ENCODE results near the gene KLHDC8B. TPM values are rescaled to one million over a fixed set of nuclear protein-coding genes. Genes with fewer than 3 reads are reported as not detected.

KLHDC8B gene
- total RNA-seq: 0.66 and 1.1 TPM in 2 replicates

DNA sequence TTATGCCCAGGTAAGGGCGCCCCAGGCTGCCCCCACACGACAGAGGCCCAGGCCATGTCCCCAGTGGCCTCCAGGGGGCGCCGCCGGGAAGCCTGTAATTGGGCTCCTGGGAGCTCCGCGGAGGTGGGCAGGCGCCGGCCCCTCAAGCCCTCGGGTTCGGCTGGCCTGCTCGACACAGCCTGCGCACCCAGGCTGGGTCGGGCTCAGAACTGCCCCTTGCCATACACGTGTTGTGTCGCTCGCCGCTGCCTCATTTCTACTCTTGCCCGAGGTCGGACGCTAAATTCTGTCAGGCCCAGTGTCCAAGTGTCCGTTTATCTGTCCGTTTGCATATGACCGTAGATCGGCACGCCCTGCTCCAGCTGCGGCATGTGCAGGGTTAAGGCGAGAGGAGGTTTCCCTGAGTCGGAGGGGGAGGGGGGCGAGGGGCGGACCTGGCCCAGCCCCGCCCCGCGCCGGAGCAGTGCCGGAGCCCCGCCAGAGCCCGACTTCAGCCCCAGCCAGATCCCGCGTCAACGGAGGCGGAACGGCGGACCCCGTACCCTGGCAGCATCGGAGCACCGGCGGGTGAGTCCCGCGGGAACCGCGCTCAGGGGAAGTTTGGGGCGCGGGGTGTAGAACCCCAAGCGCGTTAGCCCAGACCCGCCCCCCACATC lies at the start of gene KLHDC8B:
TSS of gene KLHDC8B (plus strand) at position 480 of the 656 bp plus-strand sequence. CDS start 1,172 bp downstream, outside the sequence.
- intact Hi-C loops (cut with micrococcal nuclease): loop anchor here (2.0 kb wide), 1 partner anchor 50 kb away; the partner anchor contains the start of gene USP19

DNA sequence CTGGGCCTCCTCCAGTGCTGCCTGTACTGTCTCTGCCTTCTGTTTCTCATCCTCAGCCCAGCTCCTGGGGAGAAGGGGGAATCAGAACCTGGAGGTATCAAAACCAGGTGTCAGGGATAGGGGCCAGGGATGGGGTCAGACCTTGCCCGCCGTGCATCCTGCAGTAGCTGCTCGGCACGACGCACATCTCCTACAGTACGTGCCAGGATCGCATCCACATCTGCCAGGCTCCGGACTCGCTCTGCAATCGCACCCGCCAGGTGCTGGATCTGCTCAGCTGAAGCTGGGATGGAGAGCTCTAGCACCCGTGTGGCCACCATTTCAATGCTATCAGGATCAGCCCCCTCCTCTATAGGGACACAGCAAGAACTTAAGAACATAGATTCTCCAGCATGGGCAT lies 49.4 kb upstream of the KLHDC8B start:
- intact Hi-C loops (cut with micrococcal nuclease): no loop called here

DNA sequence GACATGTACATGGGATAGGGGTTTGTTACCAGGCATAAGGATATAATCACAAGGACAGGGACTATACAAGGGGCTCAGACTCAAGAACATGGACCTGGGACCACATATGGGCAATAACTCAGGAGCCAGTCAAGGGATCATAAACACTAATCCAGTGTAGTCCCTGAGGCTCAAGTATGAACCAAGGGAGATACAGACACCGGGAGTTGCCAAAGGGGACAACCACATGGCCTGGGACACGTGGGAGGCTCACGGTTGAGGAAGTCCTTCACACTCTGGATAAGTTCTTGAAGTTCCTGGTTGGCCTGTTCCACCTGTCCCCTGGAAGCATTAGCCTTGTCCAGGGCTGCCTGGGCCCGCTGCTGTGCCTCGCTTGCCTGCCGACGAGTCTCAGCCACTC lies 48.9 kb upstream of the KLHDC8B start:
- intact Hi-C loops (cut with micrococcal nuclease): no loop called here

DNA sequence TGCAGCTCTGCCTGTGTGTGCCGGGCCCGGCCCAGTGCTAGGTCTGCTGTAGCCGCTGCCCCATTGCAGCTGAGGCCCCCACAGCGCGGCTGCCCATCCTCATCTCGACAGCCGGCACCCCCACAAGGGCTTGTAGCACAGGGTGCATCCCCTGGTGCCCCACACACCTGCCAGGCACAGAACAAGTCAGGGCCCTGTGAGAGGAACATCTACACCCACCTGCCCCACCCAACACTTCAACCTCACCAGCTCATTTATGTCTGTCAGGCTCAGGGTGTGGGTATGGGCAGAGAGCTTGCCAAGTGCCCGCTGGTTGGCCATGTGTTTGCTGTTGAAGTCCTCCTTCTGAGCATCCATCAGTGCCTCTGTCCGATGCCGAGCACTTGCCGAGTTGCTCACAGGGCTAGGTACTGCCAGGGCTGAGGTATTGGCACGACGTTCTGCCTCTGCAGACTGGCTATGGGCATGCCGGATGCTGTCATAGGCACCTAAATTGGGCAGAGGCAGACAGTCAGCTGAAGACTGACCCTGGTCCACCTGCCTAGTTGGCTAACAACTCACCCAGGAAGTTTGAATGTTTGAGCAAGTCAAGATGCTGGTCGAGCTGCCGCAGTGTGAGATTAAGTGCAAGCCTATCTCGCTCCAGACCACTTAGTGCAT lies 48.4 kb upstream of the KLHDC8B start:
- intact Hi-C loops (cut with micrococcal nuclease): no loop called here

DNA sequence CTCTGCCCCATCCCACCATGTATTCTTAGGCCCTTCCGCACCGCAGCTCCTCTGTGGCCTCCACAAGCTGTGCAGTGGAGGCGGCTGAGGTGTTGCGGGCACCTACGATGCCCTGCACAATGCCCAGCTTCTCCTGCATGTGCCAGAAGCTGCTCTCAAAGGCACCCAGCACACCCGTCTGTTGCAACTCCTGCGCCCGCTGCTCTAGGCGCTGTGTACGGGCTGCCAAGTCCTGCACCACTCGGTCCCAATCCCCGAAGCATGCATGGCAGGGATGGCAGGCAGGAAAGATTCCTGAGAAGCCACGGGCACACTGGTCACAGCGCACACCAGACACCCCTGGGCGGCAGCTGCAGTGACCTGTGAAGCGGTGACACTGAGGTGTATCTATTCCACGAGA lies 47.7 kb upstream of the KLHDC8B start:
- intact Hi-C loops (cut with micrococcal nuclease): no loop called here

DNA sequence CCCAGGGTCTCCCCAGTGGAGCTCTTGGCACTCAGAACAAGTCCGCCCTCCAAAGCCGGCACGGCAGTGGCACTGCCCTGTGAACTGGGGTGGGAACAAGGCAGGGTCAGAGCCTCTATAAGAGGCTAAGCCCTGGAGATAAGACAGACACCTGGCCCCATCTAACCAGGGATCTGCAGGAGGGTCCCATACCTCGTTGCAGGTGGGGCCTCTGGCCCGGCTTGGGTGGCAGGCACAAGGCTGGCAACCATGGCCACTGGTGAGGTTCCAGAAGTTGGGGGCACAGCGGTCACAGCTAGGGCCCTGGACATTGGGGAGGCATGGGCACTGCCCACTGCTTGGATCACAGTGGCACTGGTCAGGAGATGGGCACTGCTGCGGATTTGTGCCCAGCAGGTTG lies 47.2 kb upstream of the KLHDC8B start:
- intact Hi-C loops (cut with micrococcal nuclease): no loop called here

DNA sequence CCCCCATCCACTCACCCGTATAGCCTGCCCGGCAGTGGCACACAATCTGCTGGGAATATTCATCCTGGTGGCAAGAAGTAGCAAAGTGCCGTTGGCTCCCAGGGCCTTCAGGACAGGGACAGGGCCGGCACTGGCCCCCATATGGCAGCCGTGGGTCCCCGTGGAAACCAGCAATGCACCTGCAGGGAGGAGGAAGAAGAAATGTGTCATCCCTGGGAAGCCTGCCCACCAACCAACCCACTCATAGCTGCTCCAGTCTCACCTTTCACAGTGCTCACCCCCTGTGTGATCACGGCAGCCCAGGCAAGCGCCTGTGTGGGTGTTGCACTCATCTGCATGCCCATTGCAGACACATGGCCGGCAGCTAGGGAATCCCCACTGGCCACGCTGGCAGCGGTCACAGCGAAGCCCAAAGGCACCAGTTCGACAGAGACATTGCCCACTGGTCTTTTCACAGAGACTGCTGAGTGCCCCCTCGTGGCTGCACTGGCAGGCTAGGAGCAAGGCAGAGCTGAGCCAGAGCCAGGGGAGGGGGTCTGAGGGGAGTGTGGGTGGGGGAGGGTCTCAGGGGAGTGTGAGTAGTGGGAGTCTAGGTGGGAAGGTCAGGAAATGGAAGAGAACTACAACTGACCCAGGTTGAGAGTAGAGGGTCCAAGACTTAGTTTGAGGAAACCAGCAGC lies 46.3 kb upstream of the KLHDC8B start:
- intact Hi-C loops (cut with micrococcal nuclease): no loop called here

DNA sequence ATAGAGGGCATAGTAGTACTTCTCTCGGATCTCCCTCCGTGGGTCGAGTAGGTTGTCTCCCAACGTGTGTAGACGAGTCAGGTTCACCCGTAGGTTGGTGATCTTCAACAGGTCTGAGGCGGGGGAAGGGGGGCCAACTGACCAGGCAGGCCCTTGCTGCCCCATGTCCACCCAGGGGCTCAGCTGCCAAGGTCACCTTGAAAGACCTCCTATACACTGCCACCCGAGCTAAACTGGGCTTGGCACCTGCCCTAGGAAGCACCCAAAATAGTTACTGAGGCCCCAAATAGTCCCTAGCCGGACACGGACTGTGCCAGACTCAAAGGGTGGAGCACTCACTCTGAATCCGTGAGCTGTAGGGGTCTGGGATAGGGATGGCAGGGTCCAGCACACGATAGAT lies 40.4 kb upstream of the KLHDC8B start:
- intact Hi-C loops (cut with micrococcal nuclease): no loop called here

DNA sequence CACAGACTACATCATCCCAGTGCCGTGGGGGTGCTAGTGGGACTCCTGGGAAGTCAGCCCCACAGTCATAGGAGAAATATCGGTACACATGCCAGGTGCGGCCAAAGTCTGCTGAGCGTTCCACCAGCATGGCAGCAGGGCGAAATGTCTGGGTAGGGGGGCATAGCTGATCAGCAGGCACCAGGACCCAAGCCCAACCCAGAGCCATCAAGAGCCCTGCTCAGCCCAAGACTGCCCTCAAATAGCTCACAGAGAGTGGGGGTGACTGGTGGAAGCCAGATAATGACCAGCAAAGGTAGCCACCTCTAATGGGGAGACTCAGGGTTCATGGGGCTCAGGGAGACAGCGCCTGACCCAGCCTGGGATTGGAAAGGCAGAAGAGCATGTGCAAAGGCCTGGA lies 39.8 kb upstream of the KLHDC8B start:
- intact Hi-C loops (cut with micrococcal nuclease): no loop called here

DNA sequence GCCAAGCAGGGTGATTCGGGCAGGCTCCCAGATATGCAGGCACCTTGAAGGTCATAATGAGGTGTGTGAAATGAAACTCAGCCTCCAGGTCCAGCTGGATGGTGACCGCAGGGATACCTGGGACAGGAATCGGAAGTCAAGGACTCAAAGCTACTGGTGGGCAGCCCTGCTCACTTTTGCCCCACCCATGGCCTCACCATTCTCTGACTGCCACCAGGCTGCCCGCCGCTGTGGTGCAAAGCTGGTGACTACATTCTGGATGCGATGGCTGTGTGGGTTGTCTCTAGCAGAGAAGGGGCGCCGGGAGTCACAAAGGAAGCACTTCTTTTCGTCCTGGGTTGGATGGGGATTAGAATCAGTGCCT lies 39.3 kb upstream of the KLHDC8B start:
- intact Hi-C loops (cut with micrococcal nuclease): no loop called here

DNA sequence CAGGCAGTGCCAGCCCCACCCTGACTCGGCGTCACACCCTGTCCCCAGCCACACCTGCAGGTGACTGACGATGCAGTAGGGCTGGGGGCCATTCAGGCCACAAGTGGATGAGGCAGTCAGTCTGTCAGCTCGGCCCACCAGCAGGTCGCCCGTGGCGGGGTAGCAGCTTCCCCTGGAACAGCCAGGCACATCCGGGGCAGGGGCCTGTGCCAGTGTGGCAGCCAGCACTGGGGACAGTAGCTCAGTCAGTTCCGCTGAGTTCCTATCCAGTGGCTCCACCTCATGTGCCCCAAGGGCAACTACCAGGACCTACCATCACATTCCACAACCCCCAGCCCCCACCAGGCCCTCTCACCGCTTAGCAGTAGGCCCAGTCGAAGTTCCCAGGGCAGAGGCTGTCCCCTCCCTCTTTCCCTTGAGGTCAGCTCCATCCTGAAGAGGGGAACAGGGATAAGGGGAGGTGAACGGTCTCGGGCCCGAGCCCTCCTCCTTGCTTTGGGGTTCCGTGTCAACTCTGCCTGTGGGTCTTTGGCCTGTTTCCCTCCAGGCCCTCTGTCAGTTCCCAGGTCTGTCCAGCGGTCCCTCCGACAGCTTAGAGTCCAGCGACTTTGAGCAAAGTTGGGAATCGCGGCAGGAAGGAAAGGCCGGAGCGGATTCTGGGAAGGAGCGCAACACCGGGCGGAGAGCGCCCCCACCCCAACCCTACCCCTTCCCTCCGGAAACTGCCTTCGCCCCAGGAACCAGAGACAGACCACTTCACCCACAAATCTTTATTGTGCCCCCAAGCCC lies 38.8 kb upstream of the KLHDC8B start, which contains the start of gene LAMB2:
TSS of gene LAMB2 (minus strand) at position 614 of the 789 bp plus-strand sequence. CDS start at position 431, 183 bp downstream.
- intact Hi-C loops (cut with micrococcal nuclease): no loop called here

DNA sequence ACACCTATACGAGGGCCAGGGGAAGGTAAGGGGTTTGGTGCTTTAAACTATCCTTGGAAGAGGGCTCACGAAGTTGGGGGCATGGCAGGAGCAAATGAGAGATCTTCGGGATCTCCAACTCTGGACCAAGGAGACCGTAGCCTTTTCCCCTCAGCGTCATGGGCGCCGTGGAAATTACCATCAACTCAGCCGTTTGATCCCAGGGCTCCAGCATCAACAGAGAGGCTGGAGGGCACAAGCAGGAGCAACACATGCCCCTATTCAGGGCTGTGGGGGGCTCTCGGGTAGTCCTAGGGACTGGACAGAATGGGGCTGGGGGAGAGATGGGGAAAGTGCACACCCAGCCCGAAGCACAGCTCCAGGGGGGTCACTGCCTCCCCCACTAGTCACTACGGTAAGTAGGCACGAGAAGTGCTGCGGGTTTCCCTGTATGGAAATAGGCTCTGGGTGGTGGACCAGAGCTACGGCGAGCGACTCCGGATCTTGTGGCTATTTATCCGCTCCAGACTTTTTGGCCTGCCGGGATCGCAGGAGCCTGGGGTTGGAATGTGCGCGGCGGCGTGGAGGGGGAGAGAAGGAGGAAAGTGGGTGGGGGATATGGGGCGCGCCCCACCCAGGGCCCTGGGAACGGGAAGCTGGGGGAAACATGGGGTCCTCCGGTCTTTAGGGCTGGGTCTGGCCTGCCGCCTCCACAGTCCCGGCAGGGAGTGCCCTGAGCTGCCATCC lies 38.0 kb upstream of the KLHDC8B start:
- intact Hi-C loops (cut with micrococcal nuclease): no loop called here

DNA sequence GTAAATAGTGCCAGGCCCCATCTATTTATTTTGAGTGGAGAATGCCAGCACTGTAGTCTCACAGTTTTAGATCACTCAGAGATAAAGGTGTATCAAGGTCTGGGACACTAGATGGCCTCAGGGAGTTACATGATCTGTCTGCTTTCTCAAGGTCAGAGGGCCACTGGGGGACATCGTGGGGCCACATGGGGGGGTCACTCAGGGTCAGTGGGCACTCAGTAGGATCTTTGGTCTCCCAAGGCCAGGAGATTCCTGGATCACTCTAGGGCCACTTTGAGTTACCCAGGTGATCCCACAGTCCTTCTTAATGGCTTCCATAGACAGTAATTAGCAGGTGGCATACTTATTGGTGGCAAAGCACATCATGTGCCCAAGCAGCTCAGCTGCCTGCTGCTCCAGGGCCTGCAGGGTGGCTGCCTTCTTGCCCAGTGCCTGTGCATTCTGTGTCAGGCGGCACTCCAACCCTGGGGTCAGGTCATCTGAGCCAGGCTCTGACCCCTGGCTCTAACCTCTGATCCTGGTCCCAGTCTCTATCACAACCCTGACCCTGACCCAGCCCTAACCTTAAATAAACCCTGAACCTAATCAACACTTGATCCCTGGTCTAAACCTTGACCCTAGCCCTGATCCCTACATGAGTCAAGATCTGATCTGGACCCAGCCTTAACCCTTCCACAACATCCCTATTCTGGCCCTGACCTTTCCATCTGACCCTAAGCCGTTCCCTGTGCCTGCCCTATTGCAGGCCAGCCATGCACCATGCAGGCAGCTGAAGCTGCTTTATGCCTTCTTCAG lies 36.7 kb upstream of the KLHDC8B start:
- intact Hi-C loops (cut with micrococcal nuclease): no loop called here

DNA sequence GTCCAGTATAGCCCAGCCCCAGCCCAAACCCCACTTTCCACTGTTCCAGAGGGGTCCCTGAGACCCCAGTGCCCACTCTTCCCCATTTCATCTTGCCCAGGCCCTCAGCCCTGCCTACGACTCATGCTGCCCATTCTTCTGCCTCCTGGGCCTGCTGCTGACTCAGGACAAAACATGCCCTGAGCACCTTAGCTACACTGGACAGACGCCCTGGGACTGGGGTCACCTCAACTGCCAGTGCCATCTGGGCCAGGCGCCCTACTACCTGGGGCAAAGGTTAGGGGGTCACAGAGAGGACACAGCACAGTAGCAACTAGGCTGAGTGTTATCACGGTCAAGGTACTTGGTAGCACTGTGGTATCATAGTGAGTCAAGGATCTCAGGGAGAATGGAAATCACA lies 35.9 kb upstream of the KLHDC8B start:
- intact Hi-C loops (cut with micrococcal nuclease): no loop called here

DNA sequence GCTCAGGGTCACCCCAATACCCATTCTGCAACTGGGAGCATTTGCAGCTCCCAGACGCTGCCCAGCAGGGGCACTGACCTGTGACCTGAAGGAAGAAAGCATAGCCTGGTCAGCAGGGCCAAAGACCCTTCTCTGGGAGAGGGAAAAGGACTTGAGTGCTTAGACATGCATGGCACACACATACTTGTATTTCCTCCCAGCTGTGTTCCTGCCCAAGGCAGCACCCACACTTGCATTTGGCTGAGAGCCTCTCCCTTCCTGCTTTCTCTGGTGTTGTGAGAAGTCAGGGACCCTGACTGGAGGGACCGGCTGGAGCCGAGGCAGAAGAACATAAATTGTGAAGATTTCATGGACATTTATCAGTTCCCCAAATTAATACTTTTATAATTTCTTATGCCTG lies 31.3 kb upstream of the KLHDC8B start:
- intact Hi-C loops (cut with micrococcal nuclease): no loop called here

DNA sequence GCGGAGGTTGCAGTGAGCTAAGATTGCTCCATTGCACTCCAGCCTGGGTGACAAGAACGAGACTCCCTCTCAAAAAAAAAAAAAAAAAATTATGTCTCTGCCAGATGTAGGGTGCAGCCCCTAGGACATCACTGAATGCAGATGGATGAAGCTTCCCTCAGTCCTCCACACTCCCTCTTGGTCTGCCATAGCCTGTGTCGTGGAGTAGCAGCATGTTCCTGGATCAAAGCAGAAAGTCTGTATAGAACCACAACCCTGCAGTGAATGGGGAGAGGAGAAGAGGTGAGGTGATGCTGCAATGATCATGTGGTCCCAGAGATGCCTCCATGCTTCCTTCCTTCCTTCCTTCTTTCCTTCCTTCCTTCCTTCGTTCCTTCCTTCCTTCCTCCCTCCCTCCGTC lies 23.2 kb upstream of the KLHDC8B start:
- intact Hi-C loops (cut with micrococcal nuclease): no loop called here

DNA sequence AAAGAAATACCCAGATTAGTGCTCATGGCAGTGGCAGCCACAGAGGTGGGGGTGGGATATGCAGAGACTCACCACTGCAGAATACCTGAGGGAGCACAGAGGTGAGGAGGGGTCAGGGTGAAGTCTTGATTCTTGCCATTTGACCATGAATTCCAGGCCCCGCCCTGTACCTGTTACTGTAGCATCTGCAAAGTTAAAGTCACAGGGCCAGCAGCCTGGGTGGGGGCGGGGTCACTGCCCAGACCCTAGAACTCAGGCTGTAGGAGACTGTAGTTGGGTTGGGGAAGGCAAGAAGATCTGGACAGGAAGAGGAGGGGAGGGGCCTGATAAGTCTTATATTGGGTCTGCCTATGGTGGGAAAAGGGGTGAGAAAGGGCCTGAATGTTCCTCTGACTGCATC lies 19.8 kb upstream of the KLHDC8B start:
- intact Hi-C loops (cut with micrococcal nuclease): no loop called here

DNA sequence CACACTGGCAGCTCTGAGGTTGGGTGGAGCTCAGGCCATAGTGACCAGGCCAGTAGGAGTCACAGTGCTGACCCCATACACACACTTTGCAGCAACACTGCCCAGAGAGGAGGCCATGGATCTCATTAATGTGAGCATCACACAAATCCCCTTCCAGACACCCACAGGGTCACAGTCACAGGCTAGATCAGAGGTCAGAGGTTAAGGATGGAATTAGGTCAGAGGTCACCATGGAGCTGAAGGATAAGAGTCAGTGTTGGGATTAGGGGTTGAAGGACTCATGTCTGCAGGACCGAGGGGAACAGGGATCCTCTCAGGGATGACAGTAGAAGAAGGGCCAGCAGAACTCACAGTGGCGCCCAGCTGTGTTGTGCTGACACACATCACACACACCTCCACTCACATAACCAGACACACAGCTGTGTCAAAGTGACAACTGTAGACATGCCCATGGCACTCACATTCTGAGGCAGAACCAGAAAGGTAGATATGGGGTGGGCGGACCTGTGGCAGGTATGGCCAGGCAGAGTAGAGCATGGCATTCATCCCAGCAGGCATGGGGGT lies 18.0 kb upstream of the KLHDC8B start:
- intact Hi-C loops (cut with micrococcal nuclease): no loop called here

DNA sequence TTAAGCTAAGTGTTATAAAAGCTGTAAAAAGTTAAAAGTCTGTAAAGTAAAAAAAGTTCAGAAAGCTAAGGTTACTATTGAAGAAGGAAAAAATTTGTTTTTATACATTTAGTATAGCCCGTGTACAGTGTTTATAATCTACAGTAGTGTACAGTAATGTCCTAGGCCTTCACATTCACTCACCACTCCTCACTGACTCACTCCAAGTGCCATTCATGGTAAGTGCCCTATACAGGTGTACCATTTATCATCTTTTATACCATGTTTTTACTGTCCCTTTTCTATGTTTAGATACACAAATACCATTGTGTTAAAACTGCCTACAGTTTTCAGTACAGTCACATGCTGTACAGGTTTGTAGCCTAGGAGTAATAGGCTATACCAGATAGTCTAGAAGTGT lies 14.1 kb upstream of the KLHDC8B start:
- intact Hi-C loops (cut with micrococcal nuclease): no loop called here
